Activated CD8-positive, alpha-beta memory T cell treated with anti-CD3 and anti-CD28 coated beads for 36 hours (primary cell): ENCODE results near the gene ABCC10. TPM values are rescaled to one million over a fixed set of nuclear protein-coding genes. Genes with fewer than 3 reads are reported as not detected.

Source experiments
- CTCF ChIA-PET: fragments of 350-600 bp; sonication (Branson Sonifier 250); formaldehyde crosslinking; loops from one replicate; lab custom pipeline; 2021; ENCODE audit warnings: antibody characterized with exemption; lab: Charles Lee
- POLR2A ChIA-PET: fragments of 350-600 bp; sonication (Branson Sonifier 250); formaldehyde crosslinking; loops from one replicate; lab custom pipeline; 2021; ENCODE audit warnings: antibody characterized with exemption; lab: Charles Lee
- total RNA-seq, 2 experiments: library from RNA; stranded (reverse); gene quantifications; one replicate each; pipeline ENCODE4 v1.2.3, GENCODE V29; 2021

Gene ABCC10
- total RNA-seq, 2 experiments from 2014 or later, result 33.0 to 36.0 TPM

GRCh38 chr6:43499028-43499815 is 71.9 kb downstream of the ABCC10 start:
- CTCF ChIA-PET, result interaction anchor here (5.1 kb wide), 1 partner anchor 7 kb away, joined by 27 read pairs; no protein-coding TSS in a partner anchor
- POLR2A ChIA-PET, result no interaction called here

Other genes starting within 250 kb of the ABCC10 start
- 10 to 100 TPM; 32.9 to 34.9 TPM for gene CUL9, start 245.3 kb upstream of the ABCC10 start, total RNA-seq
- 10 to 100 TPM; 66.1 to 68.2 TPM for gene DNPH1, start 198.1 kb upstream of the ABCC10 start, total RNA-seq
- under 1 TPM; 0.65 to 0.67 TPM for gene TTBK1, start 184.1 kb upstream of the ABCC10 start, total RNA-seq
- gene SLC22A7, start 129.3 kb upstream of the ABCC10 start, total RNA-seq, result not detected
- 1 to 10 TPM in 1 of 2 experiments, under 1 TPM in 1; 0.88 to 1.2 TPM for gene CRIP3, start 118.7 kb upstream of the ABCC10 start, total RNA-seq
- 10 to 100 TPM; 10.6 to 11.2 TPM for gene ZNF318, start 57.9 kb upstream of the ABCC10 start, total RNA-seq
- gene DLK2, start 28.0 kb downstream of the ABCC10 start, total RNA-seq, result 1 to 10 TPM; 1.2 to 1.4 TPM
- gene TJAP1, start 50.0 kb downstream of the ABCC10 start, total RNA-seq, result 10 to 100 TPM; 42.3 to 45.8 TPM
- gene LRRC73, start 82.8 kb downstream of the ABCC10 start, total RNA-seq, result under 1 TPM; 0.15 to 0.17 TPM
- 10 to 100 TPM; 39.7 to 41.6 TPM for gene YIPF3, start 89.4 kb downstream of the ABCC10 start, total RNA-seq
- gene POLR1C, start 89.5 kb downstream of the ABCC10 start, total RNA-seq, result 100 to 1,000 TPM; 106 to 111 TPM
- gene XPO5, start 148.5 kb downstream of the ABCC10 start, total RNA-seq, result 100 to 1,000 TPM; 122 to 126 TPM
- 10 to 100 TPM; 35.3 to 37.0 TPM for gene POLH, start 148.6 kb downstream of the ABCC10 start, total RNA-seq
- 10 to 100 TPM; 47.9 to 48.6 TPM for gene GTPBP2, start 201.7 kb downstream of the ABCC10 start, total RNA-seq
- gene MAD2L1BP, start 208.3 kb downstream of the ABCC10 start, total RNA-seq, result 10 to 100 TPM; 25.0 to 27.5 TPM
- not detected for gene RSPH9, start 217.5 kb downstream of the ABCC10 start, total RNA-seq